Neural cell (in vitro differentiated cells): ENCODE data around the gene MAPK4. TPM values are rescaled to one million over a fixed set of nuclear protein-coding genes. Genes with fewer than 3 reads are reported as not detected.

Experiments
- H2AFZ ChIP-seq: fragments of 200-600, 300-800 bp; sonication (generic), shearing (Covaris generic); 2 replicates; pipeline ENCODE4 v1.6.0; 2014; ENCODE audit warnings: low read depth, mild to moderate bottlenecking, antibody characterized with exemption, low read length, moderate library complexity
- H3F3A ChIP-seq: fragments of 200-600 bp; shearing (Covaris generic); 2 replicates; pipeline ENCODE4 v1.6.1; 2016; ENCODE audit warnings: mild to moderate bottlenecking, moderate library complexity, mixed read lengths, antibody characterized with exemption, low read length; ENCODE audit not compliant: insufficient read depth, poor library complexity, severe bottlenecking
- H3K27ac ChIP-seq: fragments of 200-600, 300-800 bp; sonication (generic), shearing (Covaris generic); 2 replicates; pipeline ENCODE4 v1.5.1; 2014; ENCODE audit warnings: mild to moderate bottlenecking, low read length, moderate library complexity
- H3K27me3 ChIP-seq: fragments of 300-800, 200-600 bp; sonication (generic), shearing (Covaris generic); 2 replicates; pipeline ENCODE4 v1.6.0; 2014; ENCODE audit warnings: mild to moderate bottlenecking, low read depth, low read length, moderate library complexity; ENCODE audit not compliant: insufficient read depth
- H3K36me3 ChIP-seq: fragments of 300-800, 200-600 bp; sonication (generic), shearing (Covaris generic); 2 replicates; pipeline ENCODE4 v1.5.1; 2014; ENCODE audit warnings: mild to moderate bottlenecking, antibody characterized with exemption, low read length, moderate library complexity; ENCODE audit not compliant: insufficient read depth
- H3K4me2 ChIP-seq: fragments of 300-800, 200-600 bp; sonication (generic), shearing (Covaris generic); 2 replicates; pipeline ENCODE4 v1.6.0; 2014; ENCODE audit warnings: mild to moderate bottlenecking, low read length
- H3K4me3 ChIP-seq: fragments of 300-800, 200-600 bp; sonication (generic), shearing (Covaris generic); 2 replicates; pipeline ENCODE4 v1.5.1; 2014; ENCODE audit warnings: mild to moderate bottlenecking, low read length, moderate library complexity
- H3K79me2 ChIP-seq: fragments of 200-600 bp; shearing (Covaris generic); replicated peaks from 2 replicates; pipeline ENCODE4 v1.6.0; 2014; ENCODE audit warnings: mild to moderate bottlenecking, low read length, moderate library complexity; ENCODE audit not compliant: insufficient read depth
- H3K9ac ChIP-seq: fragments of 300-800, 200-600 bp; sonication (generic), shearing (Covaris generic); 2 replicates; pipeline ENCODE4 v1.6.1; 2016; ENCODE audit warnings: mild to moderate bottlenecking, low read length, mixed read lengths
- H3K9me2 ChIP-seq: fragments of 200-600 bp; shearing (Covaris generic); 2 replicates; pipeline ENCODE4 v1.6.1; 2016; ENCODE audit warnings: mild to moderate bottlenecking, low read length, mixed read lengths; ENCODE audit not compliant: insufficient read depth
- H3K9me3 ChIP-seq: fragments of 200-600, 300-800 bp; sonication (generic), shearing (Covaris generic); 2 replicates; pipeline ENCODE4 v1.6.1; 2016; ENCODE audit warnings: mild to moderate bottlenecking, mixed run types, low read length, moderate library complexity, mixed read lengths
- H4K20me1 ChIP-seq: fragments of 200-600 bp; shearing (Covaris generic); 2 replicates; pipeline ENCODE4 v1.6.1; 2016; ENCODE audit warnings: mild to moderate bottlenecking, mixed run types; ENCODE audit not compliant: insufficient read depth
- EP300 ChIP-seq: fragments of 450-650 bp; conservative IDR thresholded peaks from 2 replicates; pipeline ENCODE4 v1.6.1; 2014; ENCODE audit warnings: antibody characterized with exemption, mild to moderate bottlenecking, moderate library complexity; ENCODE audit not compliant: poor library complexity, severe bottlenecking
- EZH2 ChIP-seq: fragments of 200-600, 300-800 bp; shearing (Covaris generic), sonication (generic); IDR thresholded peaks from 2 replicates; pipeline ENCODE4 v1.6.1; 2014; ENCODE audit warnings: antibody characterized with exemption, low read length, borderline replicate concordance, mild to moderate bottlenecking; ENCODE audit not compliant: insufficient read depth, poor library complexity, severe bottlenecking
- MXI1 ChIP-seq: fragments of 450-650 bp; conservative IDR thresholded peaks from 2 replicates; pipeline ENCODE4 v1.6.1; 2014; ENCODE audit warnings: antibody characterized with exemption, mild to moderate bottlenecking; ENCODE audit not compliant: poor library complexity, severe bottlenecking
- POLR2AphosphoS5 ChIP-seq: IDR thresholded peaks from 2 replicates; pipeline ENCODE4 v1.6.1; 2012
- RAD21 ChIP-seq: fragments of 450-650 bp; conservative IDR thresholded peaks from 2 replicates; pipeline ENCODE4 v1.6.1; 2014; ENCODE audit warnings: antibody characterized with exemption, mild to moderate bottlenecking, moderate library complexity
- SMC3 ChIP-seq: fragments of 450-650 bp; conservative IDR thresholded peaks from 2 replicates; pipeline ENCODE4 v1.6.1; 2014; ENCODE audit warnings: antibody characterized with exemption, mild to moderate bottlenecking, moderate library complexity; ENCODE audit not compliant: poor library complexity
- TAF1 ChIP-seq: IDR thresholded peaks from 2 replicates; pipeline ENCODE4 v1.6.1; 2012; ENCODE audit warnings: low read depth
- polyA plus RNA-seq: library from polyadenylated mRNA; depleted of rRNA; stranded (reverse); fragments of >200 nt; gene quantifications from 2 replicates; pipeline ENCODE4 v1.2.3, GENCODE V29; 2014
- TF ChIP-seq, protein P1 (sequence below): IDR thresholded peaks from 2 replicates; pipeline ENCODE4 v1.6.1; 2012; ENCODE audit warnings: borderline replicate concordance
- TF ChIP-seq, protein P2 (sequence below): fragments of 450-650 bp; IDR thresholded peaks from 2 replicates; pipeline ENCODE4 v1.5.1; 2014; ENCODE audit warnings: antibody characterized with exemption, mild to moderate bottlenecking, moderate library complexity; ENCODE audit not compliant: poor library complexity, severe bottlenecking

The MAPK4 gene
- polyA plus RNA-seq, 1 donor from 2014 or later = 12.7 TPM

DNA sequence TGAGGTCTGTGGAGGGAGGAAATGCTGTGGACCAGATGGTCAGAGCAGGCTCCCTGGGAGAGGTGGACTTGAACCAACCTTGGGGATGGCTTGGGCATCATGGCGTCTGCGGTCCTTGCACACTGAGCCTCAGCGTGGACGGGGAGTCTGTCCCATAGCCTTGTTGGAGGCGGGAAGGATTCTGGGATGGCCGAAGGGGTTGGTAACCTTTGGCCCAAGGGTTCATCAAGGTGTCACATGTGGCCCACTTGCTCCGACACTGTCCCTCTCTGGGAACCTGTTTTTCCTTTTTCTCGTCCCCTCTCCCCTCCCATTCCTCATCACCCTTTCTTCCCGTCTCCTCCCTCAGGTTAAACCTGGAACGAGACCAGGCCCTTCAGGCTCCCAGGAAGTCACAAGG, 66.4 kb downstream of the MAPK4 start:
- no peaks in the 10 kb centered on the region for H3K36me3 ChIP-seq
- no peak overlapping the region for H3K4me3 ChIP-seq
- no peaks in the 10 kb centered on the region for H3K79me2 ChIP-seq
- H3F3A ChIP-seq = no peaks in the 10 kb centered on the region
- no peaks in the 10 kb centered on the region for H4K20me1 ChIP-seq
- no peaks in the 10 kb centered on the region for H3K9me2 ChIP-seq
- H3K4me2 ChIP-seq = no peak overlapping the region
- H2AFZ ChIP-seq = no peak overlapping the region
- H3K27ac ChIP-seq = no peak overlapping the region
- H3K27me3 ChIP-seq = no peaks in the 10 kb centered on the region
- no peaks in the 10 kb centered on the region for H3K9me3 ChIP-seq
- H3K9ac ChIP-seq = no peak overlapping the region
- no peak for TF ChIP-seq EZH2

DNA sequence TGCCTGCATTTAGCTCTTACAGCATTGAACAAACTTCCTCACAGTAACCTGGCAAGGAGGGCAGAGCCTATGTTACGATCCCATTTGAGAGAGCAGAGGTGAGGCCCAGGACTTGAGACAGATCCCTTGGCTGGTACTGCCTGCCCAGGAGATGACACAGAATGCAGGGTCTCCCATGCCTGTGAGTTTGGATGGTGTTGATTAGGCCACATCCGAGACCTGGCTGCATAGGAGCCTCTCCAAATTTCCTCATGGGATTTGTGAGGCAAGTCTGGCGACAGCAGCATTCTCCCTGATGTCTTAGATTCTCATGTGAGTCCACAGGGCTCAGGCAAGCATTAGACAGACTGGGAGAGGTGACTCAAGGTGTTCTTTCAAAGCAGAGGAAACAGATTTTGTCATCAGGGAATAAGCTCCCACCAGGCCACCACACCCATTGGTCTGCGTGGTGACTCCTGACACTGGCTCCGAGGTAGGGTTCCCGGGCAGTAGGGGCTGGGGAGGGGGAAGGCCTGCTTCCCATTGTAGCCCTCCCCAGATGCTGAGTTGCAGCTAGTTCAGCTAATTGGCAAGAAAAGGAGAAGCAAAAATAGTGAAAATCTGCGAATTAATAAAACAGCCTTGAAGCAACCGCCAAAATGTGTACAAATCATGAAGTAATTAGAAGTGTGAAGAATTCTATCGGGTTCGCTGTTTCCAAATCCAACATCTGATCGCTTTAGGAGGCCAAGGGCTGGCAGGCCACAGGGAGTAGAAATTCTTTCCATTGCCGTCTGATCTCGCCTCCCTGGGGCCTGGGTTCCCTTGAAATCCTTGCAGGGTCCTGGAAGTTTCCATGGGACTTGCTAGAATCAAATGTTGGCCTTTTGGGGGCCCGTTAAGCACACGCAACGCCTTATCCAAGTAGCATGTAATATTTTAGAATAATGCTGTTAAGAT, 68.0 kb downstream of the MAPK4 start:
- no peak overlapping the region for H3K4me3 ChIP-seq
- no peaks in the 10 kb centered on the region for H3K9me3 ChIP-seq
- no peak overlapping the region for H3K27ac ChIP-seq
- H3K79me2 ChIP-seq = no peaks in the 10 kb centered on the region
- no peak overlapping the region for H2AFZ ChIP-seq
- H3K4me2 ChIP-seq = no peak overlapping the region
- no peaks in the 10 kb centered on the region for H3F3A ChIP-seq
- no peak overlapping the region for H3K9ac ChIP-seq
- no peaks in the 10 kb centered on the region for H4K20me1 ChIP-seq
- no peaks in the 10 kb centered on the region for H3K9me2 ChIP-seq
- TF ChIP-seq SMC3 (no peak), RAD21 (no peak), EP300 (no peak), MXI1 (no peak), POLR2AphosphoS5 (no peak), TAF1 (no peak), EZH2 (no peak)
- TF ChIP-seq, protein P1, sequence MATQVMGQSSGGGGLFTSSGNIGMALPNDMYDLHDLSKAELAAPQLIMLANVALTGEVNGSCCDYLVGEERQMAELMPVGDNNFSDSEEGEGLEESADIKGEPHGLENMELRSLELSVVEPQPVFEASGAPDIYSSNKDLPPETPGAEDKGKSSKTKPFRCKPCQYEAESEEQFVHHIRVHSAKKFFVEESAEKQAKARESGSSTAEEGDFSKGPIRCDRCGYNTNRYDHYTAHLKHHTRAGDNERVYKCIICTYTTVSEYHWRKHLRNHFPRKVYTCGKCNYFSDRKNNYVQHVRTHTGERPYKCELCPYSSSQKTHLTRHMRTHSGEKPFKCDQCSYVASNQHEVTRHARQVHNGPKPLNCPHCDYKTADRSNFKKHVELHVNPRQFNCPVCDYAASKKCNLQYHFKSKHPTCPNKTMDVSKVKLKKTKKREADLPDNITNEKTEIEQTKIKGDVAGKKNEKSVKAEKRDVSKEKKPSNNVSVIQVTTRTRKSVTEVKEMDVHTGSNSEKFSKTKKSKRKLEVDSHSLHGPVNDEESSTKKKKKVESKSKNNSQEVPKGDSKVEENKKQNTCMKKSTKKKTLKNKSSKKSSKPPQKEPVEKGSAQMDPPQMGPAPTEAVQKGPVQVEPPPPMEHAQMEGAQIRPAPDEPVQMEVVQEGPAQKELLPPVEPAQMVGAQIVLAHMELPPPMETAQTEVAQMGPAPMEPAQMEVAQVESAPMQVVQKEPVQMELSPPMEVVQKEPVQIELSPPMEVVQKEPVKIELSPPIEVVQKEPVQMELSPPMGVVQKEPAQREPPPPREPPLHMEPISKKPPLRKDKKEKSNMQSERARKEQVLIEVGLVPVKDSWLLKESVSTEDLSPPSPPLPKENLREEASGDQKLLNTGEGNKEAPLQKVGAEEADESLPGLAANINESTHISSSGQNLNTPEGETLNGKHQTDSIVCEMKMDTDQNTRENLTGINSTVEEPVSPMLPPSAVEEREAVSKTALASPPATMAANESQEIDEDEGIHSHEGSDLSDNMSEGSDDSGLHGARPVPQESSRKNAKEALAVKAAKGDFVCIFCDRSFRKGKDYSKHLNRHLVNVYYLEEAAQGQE = no peak
- TF ChIP-seq, protein P2, sequence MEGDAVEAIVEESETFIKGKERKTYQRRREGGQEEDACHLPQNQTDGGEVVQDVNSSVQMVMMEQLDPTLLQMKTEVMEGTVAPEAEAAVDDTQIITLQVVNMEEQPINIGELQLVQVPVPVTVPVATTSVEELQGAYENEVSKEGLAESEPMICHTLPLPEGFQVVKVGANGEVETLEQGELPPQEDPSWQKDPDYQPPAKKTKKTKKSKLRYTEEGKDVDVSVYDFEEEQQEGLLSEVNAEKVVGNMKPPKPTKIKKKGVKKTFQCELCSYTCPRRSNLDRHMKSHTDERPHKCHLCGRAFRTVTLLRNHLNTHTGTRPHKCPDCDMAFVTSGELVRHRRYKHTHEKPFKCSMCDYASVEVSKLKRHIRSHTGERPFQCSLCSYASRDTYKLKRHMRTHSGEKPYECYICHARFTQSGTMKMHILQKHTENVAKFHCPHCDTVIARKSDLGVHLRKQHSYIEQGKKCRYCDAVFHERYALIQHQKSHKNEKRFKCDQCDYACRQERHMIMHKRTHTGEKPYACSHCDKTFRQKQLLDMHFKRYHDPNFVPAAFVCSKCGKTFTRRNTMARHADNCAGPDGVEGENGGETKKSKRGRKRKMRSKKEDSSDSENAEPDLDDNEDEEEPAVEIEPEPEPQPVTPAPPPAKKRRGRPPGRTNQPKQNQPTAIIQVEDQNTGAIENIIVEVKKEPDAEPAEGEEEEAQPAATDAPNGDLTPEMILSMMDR = no peak
- no peaks in the 10 kb centered on the region for H3K27me3 ChIP-seq
- no peaks in the 10 kb centered on the region for H3K36me3 ChIP-seq
